Sigmoid colon (tissue), 7 donors: ENCODE results near the gene MRC1. TPM values are rescaled to one million over a fixed set of nuclear protein-coding genes. Genes with fewer than 3 reads are reported as not detected.

Experiments
- DNase-seq: peaks from one replicate; pipeline ENCODE4 v3.0.0-alpha.2; 2019
- H3K27ac ChIP-seq, 4 donors: fragments of 200-600 bp; sonication (generic); one replicate each; pipeline ENCODE4 v1.5.1; 2016 to 2019; ENCODE audit warnings: mild to moderate bottlenecking in 1 of 4
- H3K27me3 ChIP-seq, 3 donors: fragments of 200-600 bp; sonication (generic); one replicate each; pipeline ENCODE4 v1.5.1; 2019; ENCODE audit warnings: mild to moderate bottlenecking in 1 of 3
- H3K36me3 ChIP-seq, 4 donors: fragments of 200-600 bp; sonication (generic); one replicate each; pipeline ENCODE4 v1.5.1; 2016 to 2019
- H3K4me1 ChIP-seq, 4 donors: fragments of 200-600 bp; sonication (generic); one replicate each; pipeline ENCODE4 v1.5.1; 2017 to 2019
- H3K4me3 ChIP-seq, 4 donors: fragments of 200-600 bp; sonication (generic); one replicate each; pipeline ENCODE4 v1.5.1; 2017 to 2019; ENCODE audit warnings: mild to moderate bottlenecking in 2 of 4, moderate library complexity in 1 of 4
- H3K9me3 ChIP-seq, 4 donors: fragments of 200-600 bp in 3 of 4; sonication (generic) in 3 of 4; one replicate each; pipeline versions ENCODE4 v1.5.1 to v1.6.1; 2013 to 2019
- EP300 ChIP-seq, 4 donors: sonication (generic); formaldehyde crosslinking; IDR thresholded peaks; one replicate each; pipeline ENCODE4 v1.6.1; 2017; ENCODE audit warnings: antibody characterized with exemption in 4 of 4
- POLR2A ChIP-seq, 2 donors: fragments of 450-650 bp; IDR thresholded peaks; one replicate each; pipeline ENCODE4 v1.6.1; 2016; ENCODE audit warnings: antibody characterized with exemption in 2 of 2, mild to moderate bottlenecking in 2 of 2, moderate library complexity in 2 of 2
- POLR2AphosphoS5 ChIP-seq, 4 donors: sonication (generic); formaldehyde crosslinking; IDR thresholded peaks; one replicate each; pipeline ENCODE4 v1.6.1; 2017; ENCODE audit warnings: antibody characterized with exemption in 4 of 4
- WGBS, 2 donors: extraction: QIAGEN DNeasy Blood & Tissue Kit; methylation state at CpG; one replicate each; pipeline ENCODE4 v1.1.7; 2013; 5-methylcytosine and 5-hydroxymethylcytosine counted together
- intact Hi-C: fragments of 100-400 bp; cut with DNase I; formaldehyde crosslinking; loops from one replicate; pipeline ENCODE4 v1.15.1; 2023
- polyA plus RNA-seq, 3 donors: library from polyadenylated mRNA; stranded (reverse); fragments of 200-250 nt; gene quantifications; one replicate each; pipeline ENCODE4 v1.2.3, GENCODE V29; 2013
- total RNA-seq, 4 donors: library from RNA; depleted of rRNA; stranded (reverse); fragments of >200 nt; gene quantifications; one replicate each; pipeline ENCODE4 v1.1.0, GENCODE V29; 2016
- TF ChIP-seq, protein P1 (sequence below), 4 experiments: fragments of 450-650 bp in 3 of 4; fragments of 200-600 bp in 1 of 4; IDR thresholded peaks; one replicate each; pipeline ENCODE4 v1.5.1; 2016 to 2019; ENCODE audit warnings: antibody characterized with exemption in 4 of 4, mild to moderate bottlenecking in 3 of 4, moderate library complexity in 2 of 4
- donor health status: healthy with polysubstance abuse.
- donor health status: Bipolar disorder and iron deficiency.
- donor health status: healthy.

MRC1 gene
- total and polyA plus RNA-seq, 7 donors: 5.4 to 71.7 (median 28.0) TPM

DNA sequence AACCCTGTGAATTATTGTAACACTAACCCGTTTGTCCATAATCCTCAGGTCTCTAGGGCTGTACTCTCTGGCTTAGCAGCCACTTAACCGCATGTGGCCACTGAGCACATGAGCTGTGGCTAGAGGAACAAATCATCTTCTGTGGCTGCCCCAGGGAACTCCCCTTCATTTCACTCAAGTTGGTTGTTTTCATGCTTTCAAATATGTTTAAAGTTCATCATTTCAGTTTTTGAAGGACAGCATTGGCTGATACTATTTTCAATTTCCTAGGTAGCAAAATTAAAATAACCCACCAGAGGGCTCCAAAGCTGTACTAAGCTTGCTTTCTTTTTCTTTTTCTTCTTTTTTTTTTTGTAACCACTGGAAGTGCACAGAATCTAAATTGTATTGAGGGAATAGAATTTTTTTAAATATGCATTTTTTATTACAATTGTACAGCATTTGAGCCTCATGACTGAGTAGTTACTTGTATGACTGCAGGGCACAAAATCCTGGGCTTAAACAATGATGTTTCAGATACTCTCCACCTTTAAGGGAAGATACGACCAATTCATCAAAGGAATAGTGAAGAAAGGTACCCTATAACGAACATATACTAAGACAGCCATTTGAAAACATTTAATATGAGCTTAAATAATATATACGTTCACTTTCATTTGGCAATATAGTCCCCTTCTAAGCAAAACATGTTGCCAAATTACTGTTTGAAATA lies 38.6 kb downstream of the MRC1 start:
- no peak for TF ChIP-seq POLR2A (IDR thresholded peaks at IDR 0.05)
- TF ChIP-seq, protein P1, sequence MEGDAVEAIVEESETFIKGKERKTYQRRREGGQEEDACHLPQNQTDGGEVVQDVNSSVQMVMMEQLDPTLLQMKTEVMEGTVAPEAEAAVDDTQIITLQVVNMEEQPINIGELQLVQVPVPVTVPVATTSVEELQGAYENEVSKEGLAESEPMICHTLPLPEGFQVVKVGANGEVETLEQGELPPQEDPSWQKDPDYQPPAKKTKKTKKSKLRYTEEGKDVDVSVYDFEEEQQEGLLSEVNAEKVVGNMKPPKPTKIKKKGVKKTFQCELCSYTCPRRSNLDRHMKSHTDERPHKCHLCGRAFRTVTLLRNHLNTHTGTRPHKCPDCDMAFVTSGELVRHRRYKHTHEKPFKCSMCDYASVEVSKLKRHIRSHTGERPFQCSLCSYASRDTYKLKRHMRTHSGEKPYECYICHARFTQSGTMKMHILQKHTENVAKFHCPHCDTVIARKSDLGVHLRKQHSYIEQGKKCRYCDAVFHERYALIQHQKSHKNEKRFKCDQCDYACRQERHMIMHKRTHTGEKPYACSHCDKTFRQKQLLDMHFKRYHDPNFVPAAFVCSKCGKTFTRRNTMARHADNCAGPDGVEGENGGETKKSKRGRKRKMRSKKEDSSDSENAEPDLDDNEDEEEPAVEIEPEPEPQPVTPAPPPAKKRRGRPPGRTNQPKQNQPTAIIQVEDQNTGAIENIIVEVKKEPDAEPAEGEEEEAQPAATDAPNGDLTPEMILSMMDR (IDR thresholded peaks at IDR 0.05): peak in 1 of 4 experiments; percentile 35
- Histone ChIP-seq H3K27ac (no peak overlapping the region), H3K4me1 (peaks cover 0 to 4% (median 0%) of the 10 kb centered on the region in 4 donors), H3K9me3 (no peaks in the 10 kb centered on the region), H3K27me3 (no peaks in the 10 kb centered on the region), H3K4me3 (no peak overlapping the region), H3K36me3 (no peaks in the 10 kb centered on the region)
- no peak for DNase-seq
- WGBS, 2 donors: 59 to 74% methylated on average over 5 of the region's 5 CpGs
- intact Hi-C loops: loop anchor here (1.0 to 5.0 kb wide), 3 partner anchors 60 to 391 kb away; no protein-coding TSS in a partner anchor

DNA sequence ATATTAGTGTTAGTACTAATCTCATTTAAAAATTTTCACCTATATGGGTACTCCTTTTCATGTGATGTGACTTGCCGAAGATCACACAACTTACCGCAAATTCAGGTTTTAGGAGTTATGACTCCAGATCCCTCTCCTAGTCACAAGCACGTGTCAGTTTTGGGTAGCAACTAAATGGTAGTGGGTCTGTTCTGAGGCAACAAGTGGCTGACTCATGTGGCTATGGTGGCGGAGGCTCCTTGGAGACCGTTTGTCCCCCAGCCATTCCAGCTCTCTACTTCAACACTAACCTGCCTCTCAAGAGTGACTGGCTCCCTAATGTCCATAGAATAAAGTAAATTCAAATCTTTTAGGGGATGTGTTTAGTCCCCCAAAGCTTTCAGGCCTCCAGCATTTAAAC lies 39.5 kb downstream of the MRC1 start:
- Histone ChIP-seq H3K4me1 (peaks cover 0 to 4% (median 0%) of the 10 kb centered on the region in 4 donors), H3K36me3 (no peaks in the 10 kb centered on the region), H3K4me3 (no peak overlapping the region), H3K9me3 (no peaks in the 10 kb centered on the region), H3K27me3 (no peaks in the 10 kb centered on the region), H3K27ac (no peak overlapping the region)
- no peak for TF ChIP-seq EP300 (IDR thresholded peaks at IDR 0.05)
- WGBS, 2 donors: 85 to 93% methylated on average over 5 of the region's 5 CpGs
- DNase-seq: no peak
- intact Hi-C loops: loop anchor here (5.0 kb wide), 1 partner anchor 59 kb away; no protein-coding TSS in a partner anchor

DNA sequence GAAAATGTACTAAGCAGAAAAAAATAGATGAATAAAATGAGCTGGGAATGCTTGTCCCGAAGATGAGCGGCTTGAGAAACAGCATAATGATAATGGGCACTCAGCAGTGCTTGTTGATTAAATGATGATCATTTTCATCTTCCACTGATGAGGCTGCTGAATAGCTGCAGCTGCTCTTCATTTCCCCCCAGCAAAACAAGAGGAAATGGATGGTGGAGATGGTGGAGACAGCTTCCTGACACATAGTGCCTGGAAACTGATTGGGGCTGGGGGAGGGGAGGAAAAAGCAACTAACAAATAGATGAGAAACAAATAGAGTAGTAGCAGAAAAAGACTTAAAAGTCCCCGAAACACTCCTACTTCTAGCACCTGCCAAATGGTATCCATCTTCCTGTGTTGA lies 41.4 kb downstream of the MRC1 start:
- Histone ChIP-seq H3K4me1 (peaks cover 0 to 4% (median 0%) of the 10 kb centered on the region in 4 donors), H3K9me3 (no peaks in the 10 kb centered on the region), H3K4me3 (no peak overlapping the region), H3K36me3 (no peaks in the 10 kb centered on the region), H3K27ac (no peak overlapping the region), H3K27me3 (no peaks in the 10 kb centered on the region)
- intact Hi-C loops: no loop called here
- no peak for DNase-seq
- WGBS, 2 donors: 77 to 92% methylated on average over 3 of the region's 3 CpGs
- TF ChIP-seq EP300 (IDR thresholded peaks at IDR 0.05): no peak
- no peak for TF ChIP-seq POLR2A (IDR thresholded peaks at IDR 0.05)
- TF ChIP-seq, protein P1 (IDR thresholded peaks at IDR 0.05): no peak
- no peak for TF ChIP-seq POLR2AphosphoS5 (IDR thresholded peaks at IDR 0.05)

DNA sequence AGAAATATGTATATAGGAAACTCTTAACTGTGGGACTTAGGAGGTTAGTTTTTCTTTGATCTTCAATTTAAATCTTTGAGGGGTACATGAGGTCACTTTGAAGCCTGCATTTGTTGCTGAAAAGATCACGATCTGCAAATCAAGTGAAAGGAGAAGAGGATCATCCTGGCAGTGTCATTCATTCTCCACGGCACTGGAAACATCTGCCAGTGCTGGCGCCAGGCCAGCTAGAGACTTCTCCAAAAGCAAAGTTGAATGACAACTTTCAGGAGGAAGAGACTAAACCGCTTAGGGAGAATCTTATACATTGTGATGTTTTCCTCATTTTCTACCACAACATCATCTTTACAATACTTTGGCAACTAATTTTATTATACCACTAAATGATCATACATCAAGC lies 42.5 kb downstream of the MRC1 start:
- Histone ChIP-seq H3K4me1 (peaks cover 0 to 4% (median 0%) of the 10 kb centered on the region in 4 donors), H3K4me3 (no peak overlapping the region), H3K27me3 (no peaks in the 10 kb centered on the region), H3K36me3 (no peaks in the 10 kb centered on the region), H3K9me3 (no peaks in the 10 kb centered on the region), H3K27ac (no peak overlapping the region)
- no peak for TF ChIP-seq POLR2A (IDR thresholded peaks at IDR 0.05)
- TF ChIP-seq, protein P1 (IDR thresholded peaks at IDR 0.05): no peak
- TF ChIP-seq POLR2AphosphoS5 (IDR thresholded peaks at IDR 0.05): no peak
- no peak for TF ChIP-seq EP300 (IDR thresholded peaks at IDR 0.05)
- DNase-seq: peak; percentile 69
- intact Hi-C loops: no loop called here
- WGBS, 2 donors: 5 to 7% methylated on average over 4 of the region's 4 CpGs

DNA sequence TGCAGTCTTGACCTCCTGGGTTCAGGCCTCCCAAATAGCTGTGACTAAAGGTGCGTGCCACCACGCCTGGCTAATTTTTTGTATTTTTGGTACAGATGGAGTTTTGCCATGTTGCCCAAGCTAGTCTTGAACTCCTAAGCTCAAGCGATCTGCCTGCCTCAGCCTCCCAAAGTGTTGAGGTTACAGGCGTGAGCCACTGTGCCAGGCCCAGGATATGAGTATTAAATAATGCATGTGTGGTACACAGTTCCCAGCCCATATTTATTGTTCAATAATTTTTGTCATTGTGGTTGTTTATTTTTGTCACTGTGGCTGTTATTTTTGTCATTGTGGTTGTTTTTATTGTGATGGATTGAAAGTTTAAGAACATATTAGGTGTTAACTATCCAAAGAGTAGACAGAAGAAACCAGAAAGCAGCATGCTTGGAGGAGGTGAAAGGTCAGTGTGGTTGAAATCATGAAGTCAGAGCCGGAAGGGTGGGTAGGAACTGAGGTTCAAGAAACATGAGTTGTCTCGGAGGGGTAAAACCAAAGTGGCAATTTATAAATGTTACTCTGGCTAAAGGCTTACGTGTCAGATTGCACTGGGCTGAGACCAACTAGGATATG lies 45.0 kb downstream of the MRC1 start:
- Histone ChIP-seq H3K36me3 (no peaks in the 10 kb centered on the region), H3K4me1 (no peaks in the 10 kb centered on the region), H3K27me3 (no peaks in the 10 kb centered on the region), H3K4me3 (no peak overlapping the region), H3K9me3 (no peaks in the 10 kb centered on the region), H3K27ac (no peak overlapping the region)
- no peak for DNase-seq
- WGBS, 2 donors: 89 to 92% methylated on average over 7 of the region's 7 CpGs
- intact Hi-C loops: no loop called here
- TF ChIP-seq EP300 (IDR thresholded peaks at IDR 0.05) (no peak), POLR2AphosphoS5 (IDR thresholded peaks at IDR 0.05) (no peak)
- TF ChIP-seq, protein P1 (IDR thresholded peaks at IDR 0.05): no peak
